K562 (cell line): Measurements from ENCODE around the gene CACNB2. TPM values are rescaled to one million over a fixed set of nuclear protein-coding genes. Genes with fewer than 3 reads are reported as not detected.

Experiments used
- ATAC-seq: fragments of 200-7000 bp; cut with Tn5 transposase; 3 replicates; pipeline ENCODE4 v1.9.1; 2020; ENCODE audit warnings: moderate library complexity
- BruUV-seq: library from RNA; stranded (reverse); fragments of 400-500 nt; replicated peaks from 2 replicates; lab custom pipeline; 2021; lab: Mats Ljungman, UMichigan
- CTCF ChIA-PET: fragments of 300-600 bp; formaldehyde crosslinking; extraction: SDS; loops from one replicate; lab custom pipeline; 2021; ENCODE audit warnings: low intra/inter-chr PET ratio; lab: Yijun Ruan, JAX
- POLR2A ChIA-PET: fragments of 300-600, 350-650 bp; sonication (Branson Sonifier 250); formaldehyde crosslinking; extraction: SDS; loops from one replicate; lab custom pipeline; 2021; ENCODE audit warnings: antibody characterized with exemption, inconsistent platforms; lab: Yijun Ruan, JAX
- DNase-seq, 4 experiments: peaks; one replicate each; pipeline versions ENCODE4 v3.0.0 to v3.0.0-alpha.2; 2011 to 2018; ENCODE audit warnings: low spot score in 3 of 4, mixed read lengths in 3 of 4; ENCODE audit errors: extremely low read depth in 1 of 4
- FAIRE-seq: peaks from 2 replicates; lab custom pipeline; 2011; peaks lifted over from hg19 to GRCh38; lab: Jason Lieb, UNC
- H2AFZ ChIP-seq: 2 replicates; pipeline ENCODE4 v1.6.0; 2011; ENCODE audit warnings: low read depth, low read length, control low read depth, inconsistent platforms
- H3K27ac ChIP-seq: fragments of 200-600 bp; 3 replicates; pipeline ENCODE4 v1.8.0; 2011; ENCODE audit warnings: low read depth, mild to moderate bottlenecking, control low read depth, inconsistent platforms, low read length, moderate library complexity, mixed read lengths; ENCODE audit errors: extremely low read depth
- H3K27me3 ChIP-seq, 2 experiments: fragments of 300-600 bp in 1 of 2; 2 replicates in 1 of 2; 3 replicates in 1 of 2; pipeline versions ENCODE4 v1.6.0 to v1.8.0; 2011; ENCODE audit warnings: inconsistent platforms in 2 of 2, low read length in 2 of 2, mild to moderate bottlenecking in 1 of 2, mixed read lengths in 1 of 2, moderate library complexity in 1 of 2; ENCODE audit not compliant: control insufficient read depth in 2 of 2, insufficient read depth in 2 of 2
- H3K36me3 ChIP-seq: fragments of 300-600 bp; 3 replicates; pipeline ENCODE4 v1.8.0; 2011; ENCODE audit warnings: mild to moderate bottlenecking, low read length, inconsistent platforms; ENCODE audit not compliant: control insufficient read depth, insufficient read depth
- H3K4me1 ChIP-seq, 2 experiments: fragments of 200-600 bp in 1 of 2; replicated peaks in 1 of 2; 2 replicates in 1 of 2; 3 replicates in 1 of 2; pipeline versions ENCODE4 v1.5.1 to v1.8.0; 2011; ENCODE audit warnings: inconsistent platforms in 2 of 2, low read length in 2 of 2, mild to moderate bottlenecking in 1 of 2, mixed read lengths in 1 of 2, moderate library complexity in 1 of 2; ENCODE audit not compliant: control insufficient read depth in 2 of 2, insufficient read depth in 2 of 2
- H3K4me2 ChIP-seq: 2 replicates; pipeline ENCODE4 v1.6.1; 2011; ENCODE audit warnings: low read length, control low read depth, inconsistent platforms, mixed read lengths; ENCODE audit not compliant: insufficient read depth
- H3K4me3 ChIP-seq: fragments of 200-600 bp; sonication (generic), shearing (Covaris generic); 2 replicates; pipeline ENCODE4 v1.5.1; 2016; ENCODE audit warnings: control low read depth, inconsistent platforms
- H3K79me2 ChIP-seq: fragments of 200-600 bp; 3 replicates; pipeline ENCODE4 v1.8.0; 2011; ENCODE audit warnings: low read length, inconsistent platforms; ENCODE audit not compliant: control insufficient read depth, insufficient read depth
- H3K9ac ChIP-seq, 2 experiments: 2 replicates each; pipeline versions ENCODE4 v1.6.0 to v1.6.1; 2011; ENCODE audit warnings: low read depth in 2 of 2, low read length in 2 of 2, control low read depth in 1 of 2, inconsistent platforms in 1 of 2, mild to moderate bottlenecking in 1 of 2, mixed read lengths in 1 of 2; ENCODE audit not compliant: insufficient read depth in 1 of 2
- H3K9me1 ChIP-seq: one replicate; pipeline ENCODE4 v1.6.0; 2011; ENCODE audit warnings: inconsistent platforms, mild to moderate bottlenecking, low read length, moderate library complexity; ENCODE audit not compliant: control insufficient read depth, insufficient read depth
- H3K9me3 ChIP-seq: replicated peaks from 2 replicates; pipeline ENCODE4 v1.5.1; 2011; ENCODE audit warnings: low read depth, low read length, inconsistent platforms; ENCODE audit not compliant: control insufficient read depth, insufficient read depth
- H4K20me1 ChIP-seq: replicated peaks from 2 replicates; pipeline ENCODE4 v1.6.1; 2011; ENCODE audit warnings: low read length, inconsistent platforms, mixed read lengths; ENCODE audit not compliant: control insufficient read depth, insufficient read depth
- C11orf30 ChIP-seq: fragments of 450-650 bp; IDR thresholded peaks from 2 replicates; pipeline ENCODE4 v1.6.1; 2016; ENCODE audit warnings: low read depth, mild to moderate bottlenecking
- DDX20 ChIP-seq: fragments of 450-650 bp; IDR thresholded peaks from 2 replicates; pipeline ENCODE4 v1.6.1; 2016; ENCODE audit warnings: missing genetic modification characterization, low read depth, mild to moderate bottlenecking, missing compliant biosample characterization, moderate library complexity
- DPF2 ChIP-seq: fragments of 450-650 bp; IDR thresholded peaks from 2 replicates; pipeline ENCODE4 v1.6.1; 2016
- FOXA3 ChIP-seq, 2 experiments: fragments of 450-650 bp in 1 of 2; sonication (generic) in 1 of 2; formaldehyde crosslinking; IDR thresholded peaks in 1 of 2; conservative IDR thresholded peaks in 1 of 2; 2 replicates each; pipeline versions ENCODE4 v1.4.0 to v1.8.0; 2020 to 2022; ENCODE audit warnings: mild to moderate bottlenecking in 2 of 2, missing genetic modification reagents in 1 of 2
- MAFF ChIP-seq: IDR thresholded peaks from 2 replicates; pipeline ENCODE4 v1.6.1; 2012; ENCODE audit warnings: low read length, improper control_type of control experiment
- MAFG ChIP-seq: fragments of 450-650 bp; conservative IDR thresholded peaks from 2 replicates; pipeline ENCODE4 v1.6.1; 2016; ENCODE audit warnings: missing genetic modification characterization, missing compliant biosample characterization
- MTA3 ChIP-seq: fragments of 450-650 bp; formaldehyde crosslinking; IDR thresholded peaks from 2 replicates; pipeline ENCODE4 v1.6.1; 2017; ENCODE audit warnings: mild to moderate bottlenecking, borderline replicate concordance
- PCBP1 ChIP-seq: fragments of 200-400 bp; formaldehyde crosslinking; IDR thresholded peaks from 2 replicates; pipeline ENCODE4 v1.6.1; 2018; ENCODE audit warnings: mild to moderate bottlenecking, low read depth, low read length; ENCODE audit not compliant: poor library complexity, severe bottlenecking
- RAD21 ChIP-seq, 2 experiments: fragments of 250-450 bp in 1 of 2; fragments of 450-650 bp in 1 of 2; sonication (Bioruptor Pico) in 1 of 2; formaldehyde crosslinking in 1 of 2; IDR thresholded peaks in 1 of 2; conservative IDR thresholded peaks in 1 of 2; 2 replicates each; pipeline versions ENCODE4 v1.4.0 to v1.8.0; 2020 to 2022; ENCODE audit warnings: mild to moderate bottlenecking in 2 of 2, moderate library complexity in 1 of 2
- SAP30 ChIP-seq: fragments of 200-600 bp; sonication (generic); IDR thresholded peaks from 2 replicates; pipeline ENCODE4 v1.6.1; 2012; ENCODE audit warnings: borderline replicate concordance, low read depth, mild to moderate bottlenecking, moderate library complexity, low read length, control low read depth, inconsistent platforms; ENCODE audit not compliant: insufficient read depth, poor library complexity, severe bottlenecking
- YY1 ChIP-seq, 3 experiments: IDR thresholded peaks; 2 replicates each; pipeline ENCODE4 v1.6.1; 2011; ENCODE audit warnings: low read length in 2 of 3, mild to moderate bottlenecking in 2 of 3, moderate library complexity in 2 of 3, borderline replicate concordance in 1 of 3, control low read depth in 1 of 3, low read depth in 1 of 3; ENCODE audit not compliant: insufficient read depth in 3 of 3, insufficient replicate concordance in 2 of 3, control insufficient read depth in 1 of 3, insufficient read length in 1 of 3; ENCODE audit errors: extremely low read depth in 1 of 3
- ZNF316 ChIP-seq: fragments of 450-650 bp; IDR thresholded peaks from 2 replicates; pipeline ENCODE4 v1.6.1; 2016
- in situ Hi-C: fragments of 300-500 bp; cut with MboI; formaldehyde crosslinking; loops from 4 replicates; pipeline ENCODE4 v1.15.0; 2018; ENCODE audit warnings: inconsistent platforms, mixed read lengths
- intact Hi-C: fragments of 100-400 bp; cut with micrococcal nuclease; formaldehyde crosslinking; loops from 2 replicates; pipeline ENCODE4 v1.14.2; 2022
- polyA plus RNA-seq, 8 experiments: library from polyadenylated mRNA; depleted of rRNA in 4 of 8; stranded (reverse) in 5 of 8; unstranded in 3 of 8; fragments of >200 nt; fragmentation: Nextera tagmentation in 2 of 8; fragmentation: Illumina TruSeq in 1 of 8; extraction: Ambion mirVana in 2 of 8; extraction: Trizol in 1 of 8; gene quantifications; 2 replicates each; pipeline versions ENCODE4 v1.2.1 to v1.2.3, GENCODE V29; 2011 to 2014; ENCODE audit warnings: inconsistent platforms in 1 of 8, missing spikeins in 1 of 8
- total RNA-seq, 7 experiments: library from RNA; depleted of rRNA in 6 of 7; stranded (reverse); fragments of >200 nt in 6 of 7; fragmentation: Illumina TruSeq in 2 of 7; extraction: Trizol in 2 of 7; gene quantifications; 2 replicates each; pipeline versions ENCODE4 v1.2.1 to v1.2.3, GENCODE V29; 2011 to 2021; ENCODE audit warnings: low replicate concordance in 1 of 7
- TF ChIP-seq, protein P1 (sequence below): sonication (generic); formaldehyde crosslinking; IDR thresholded peaks from 2 replicates; pipeline ENCODE4 v1.8.0; 2022; ENCODE audit warnings: missing genetic modification reagents, mild to moderate bottlenecking, borderline replicate concordance
- TF ChIP-seq, protein P2 (sequence below): fragments of 450-650 bp; IDR thresholded peaks from 2 replicates; pipeline ENCODE4 v1.6.1; 2016; ENCODE audit warnings: antibody characterized with exemption
- TF ChIP-seq, protein P3 (sequence below): fragments of 250-450 bp; sonication (Bioruptor Pico); IDR thresholded peaks from 2 replicates; pipeline ENCODE4 v1.9.0; 2021; ENCODE audit warnings: mild to moderate bottlenecking
- TF ChIP-seq, protein P4 (sequence below), 3 experiments: IDR thresholded peaks in 2 of 3; conservative IDR thresholded peaks in 1 of 3; 2 replicates each; pipeline ENCODE4 v1.5.1; 2011 to 2012; ENCODE audit warnings: low read length in 3 of 3, mild to moderate bottlenecking in 3 of 3, control low read depth in 2 of 3, improper control_type of control experiment in 1 of 3, inconsistent platforms in 1 of 3, low read depth in 1 of 3, mixed read lengths in 1 of 3, moderate library complexity in 1 of 3; ENCODE audit not compliant: insufficient read depth in 2 of 3

Gene CACNB2
- total and polyA plus RNA-seq, 9 of the 15 experiments (the other 6 are each of a cell fraction or from before 2014, with no cell fraction given): 1.8 to 2.2 TPM; not detected in 7

DNA sequence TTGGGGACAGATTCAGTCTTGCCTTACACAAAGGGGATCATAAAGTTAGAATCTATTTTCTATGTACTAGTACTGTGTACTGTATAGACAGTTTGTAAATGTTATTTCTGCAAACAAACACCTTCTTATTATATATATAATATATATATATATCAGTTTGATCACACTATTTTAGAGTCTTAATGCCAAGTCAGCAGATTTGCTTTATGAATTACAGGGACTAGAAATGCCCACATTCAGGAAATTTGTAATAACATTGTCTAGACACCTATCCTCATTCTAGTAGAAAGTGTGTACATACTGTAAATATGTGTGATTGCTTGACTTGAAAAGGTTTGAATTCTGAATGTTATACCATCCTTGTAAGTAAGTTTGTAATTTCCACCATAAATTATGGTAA lies 400.0 kb downstream of the CACNB2 start:
- FAIRE-seq: no peak
- TF ChIP-seq MAFF (peak; percentile 85), C11orf30 (peak; percentile 66; the same call in 1 of the 2 replicates), DDX20 (tag) (no peak), DPF2 (no peak), MTA3 (no peak), RAD21 (CRISPR knock-in tag; conservative IDR thresholded peaks at IDR 0.05 in 1 of 2, IDR thresholded peaks at IDR 0.05 in 1 of 2) (no peak), SAP30 (no peak), MAFG (tag) (peak; percentile 61), ZNF316 (peak; percentile 80), FOXA3 (CRISPR knock-in tag; conservative IDR thresholded peaks at IDR 0.05 in 1 of 2, IDR thresholded peaks at IDR 0.05 in 1 of 2) (no peak), YY1 (IDR thresholded peaks at IDR 0.05; ENCODE audit: borderline replicate concordance in 1 of 3, control insufficient read depth in 1 of 3, extremely low read depth in 1 of 3, insufficient read depth in 3 of 3, insufficient read length in 1 of 3, insufficient replicate concordance in 2 of 3, low read depth in 1 of 3, low read length in 2 of 3) (no peak), PCBP1 (no peak)
- TF ChIP-seq, protein P1, sequence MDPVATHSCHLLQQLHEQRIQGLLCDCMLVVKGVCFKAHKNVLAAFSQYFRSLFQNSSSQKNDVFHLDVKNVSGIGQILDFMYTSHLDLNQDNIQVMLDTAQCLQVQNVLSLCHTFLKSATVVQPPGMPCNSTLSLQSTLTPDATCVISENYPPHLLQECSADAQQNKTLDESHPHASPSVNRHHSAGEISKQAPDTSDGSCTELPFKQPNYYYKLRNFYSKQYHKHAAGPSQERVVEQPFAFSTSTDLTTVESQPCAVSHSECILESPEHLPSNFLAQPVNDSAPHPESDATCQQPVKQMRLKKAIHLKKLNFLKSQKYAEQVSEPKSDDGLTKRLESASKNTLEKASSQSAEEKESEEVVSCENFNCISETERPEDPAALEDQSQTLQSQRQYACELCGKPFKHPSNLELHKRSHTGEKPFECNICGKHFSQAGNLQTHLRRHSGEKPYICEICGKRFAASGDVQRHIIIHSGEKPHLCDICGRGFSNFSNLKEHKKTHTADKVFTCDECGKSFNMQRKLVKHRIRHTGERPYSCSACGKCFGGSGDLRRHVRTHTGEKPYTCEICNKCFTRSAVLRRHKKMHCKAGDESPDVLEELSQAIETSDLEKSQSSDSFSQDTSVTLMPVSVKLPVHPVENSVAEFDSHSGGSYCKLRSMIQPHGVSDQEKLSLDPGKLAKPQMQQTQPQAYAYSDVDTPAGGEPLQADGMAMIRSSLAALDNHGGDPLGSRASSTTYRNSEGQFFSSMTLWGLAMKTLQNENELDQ (CRISPR knock-in tag): no peak
- TF ChIP-seq, protein P2, sequence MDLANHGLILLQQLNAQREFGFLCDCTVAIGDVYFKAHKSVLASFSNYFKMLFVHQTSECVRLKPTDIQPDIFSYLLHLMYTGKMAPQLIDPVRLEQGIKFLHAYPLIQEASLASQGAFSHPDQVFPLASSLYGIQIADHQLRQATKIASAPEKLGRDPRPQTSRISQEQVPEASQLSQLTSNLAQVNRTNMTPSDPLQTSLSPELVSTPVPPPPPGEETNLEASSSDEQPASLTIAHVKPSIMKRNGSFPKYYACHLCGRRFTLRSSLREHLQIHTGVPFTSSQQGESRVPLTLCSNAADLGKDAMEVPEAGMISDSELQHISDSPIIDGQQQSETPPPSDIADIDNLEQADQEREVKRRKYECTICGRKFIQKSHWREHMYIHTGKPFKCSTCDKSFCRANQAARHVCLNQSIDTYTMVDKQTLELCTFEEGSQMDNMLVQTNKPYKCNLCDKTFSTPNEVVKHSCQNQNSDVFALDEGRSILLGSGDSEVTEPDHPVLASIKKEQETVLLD: no peak
- TF ChIP-seq, protein P3, sequence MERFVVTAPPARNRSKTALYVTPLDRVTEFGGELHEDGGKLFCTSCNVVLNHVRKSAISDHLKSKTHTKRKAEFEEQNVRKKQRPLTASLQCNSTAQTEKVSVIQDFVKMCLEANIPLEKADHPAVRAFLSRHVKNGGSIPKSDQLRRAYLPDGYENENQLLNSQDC (CRISPR knock-in tag): no peak
- TF ChIP-seq, protein P4, sequence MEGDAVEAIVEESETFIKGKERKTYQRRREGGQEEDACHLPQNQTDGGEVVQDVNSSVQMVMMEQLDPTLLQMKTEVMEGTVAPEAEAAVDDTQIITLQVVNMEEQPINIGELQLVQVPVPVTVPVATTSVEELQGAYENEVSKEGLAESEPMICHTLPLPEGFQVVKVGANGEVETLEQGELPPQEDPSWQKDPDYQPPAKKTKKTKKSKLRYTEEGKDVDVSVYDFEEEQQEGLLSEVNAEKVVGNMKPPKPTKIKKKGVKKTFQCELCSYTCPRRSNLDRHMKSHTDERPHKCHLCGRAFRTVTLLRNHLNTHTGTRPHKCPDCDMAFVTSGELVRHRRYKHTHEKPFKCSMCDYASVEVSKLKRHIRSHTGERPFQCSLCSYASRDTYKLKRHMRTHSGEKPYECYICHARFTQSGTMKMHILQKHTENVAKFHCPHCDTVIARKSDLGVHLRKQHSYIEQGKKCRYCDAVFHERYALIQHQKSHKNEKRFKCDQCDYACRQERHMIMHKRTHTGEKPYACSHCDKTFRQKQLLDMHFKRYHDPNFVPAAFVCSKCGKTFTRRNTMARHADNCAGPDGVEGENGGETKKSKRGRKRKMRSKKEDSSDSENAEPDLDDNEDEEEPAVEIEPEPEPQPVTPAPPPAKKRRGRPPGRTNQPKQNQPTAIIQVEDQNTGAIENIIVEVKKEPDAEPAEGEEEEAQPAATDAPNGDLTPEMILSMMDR (IDR thresholded peaks at IDR 0.05 in 2 of 3, conservative IDR thresholded peaks at IDR 0.05 in 1 of 3; ENCODE audit: insufficient read depth in 2 of 3, low read depth in 1 of 3, low read length in 3 of 3): no peak

More for the DNA sequence above, 400.0 kb downstream of the CACNB2 start:
- H3K4me2 ChIP-seq: no peak overlapping the region
- no peaks in the 10 kb centered on the region for H3K4me1 ChIP-seq
- in situ Hi-C loops (no loop called here), intact Hi-C loops (no loop called here)
- no peaks in the 10 kb centered on the region for H3K79me2 ChIP-seq
- H3K9ac ChIP-seq: no peak overlapping the region
- DNase-seq (no peak), ATAC-seq (no peak)
- POLR2A ChIA-PET: no interaction called here
- H2AFZ ChIP-seq: no peak overlapping the region
- no peak overlapping the region for H3K27ac ChIP-seq
- no peaks in the 10 kb centered on the region for H4K20me1 ChIP-seq
- no TSS peak for BruUV-seq
- no peaks in the 10 kb centered on the region for H3K9me3 ChIP-seq
- no peaks in the 10 kb centered on the region for H3K27me3 ChIP-seq
- H3K36me3 ChIP-seq: peaks cover 44% of the 10 kb centered on the region; the same call in 2 of the 3 replicates
- H3K9me1 ChIP-seq: no peaks in the 10 kb centered on the region
- H3K4me3 ChIP-seq: no peak overlapping the region
- CTCF ChIA-PET: no interaction called here
